DMS153 treated with DMSO at 0.1 percent for 48 hours (cell line): ENCODE results near the gene C17orf113.
"Not testable (repeated sequence)": the region's sequence is repeated elsewhere in the genome, so short reads cannot be mapped to it uniquely, and the experiment has no call there.

Source experiments
- DNase-seq: peaks from one replicate; lab custom pipeline; 2025; ENCODE audit not compliant: unreplicated experiment; lab: John Stamatoyannopoulos, UW

C17orf113 gene

DNA sequence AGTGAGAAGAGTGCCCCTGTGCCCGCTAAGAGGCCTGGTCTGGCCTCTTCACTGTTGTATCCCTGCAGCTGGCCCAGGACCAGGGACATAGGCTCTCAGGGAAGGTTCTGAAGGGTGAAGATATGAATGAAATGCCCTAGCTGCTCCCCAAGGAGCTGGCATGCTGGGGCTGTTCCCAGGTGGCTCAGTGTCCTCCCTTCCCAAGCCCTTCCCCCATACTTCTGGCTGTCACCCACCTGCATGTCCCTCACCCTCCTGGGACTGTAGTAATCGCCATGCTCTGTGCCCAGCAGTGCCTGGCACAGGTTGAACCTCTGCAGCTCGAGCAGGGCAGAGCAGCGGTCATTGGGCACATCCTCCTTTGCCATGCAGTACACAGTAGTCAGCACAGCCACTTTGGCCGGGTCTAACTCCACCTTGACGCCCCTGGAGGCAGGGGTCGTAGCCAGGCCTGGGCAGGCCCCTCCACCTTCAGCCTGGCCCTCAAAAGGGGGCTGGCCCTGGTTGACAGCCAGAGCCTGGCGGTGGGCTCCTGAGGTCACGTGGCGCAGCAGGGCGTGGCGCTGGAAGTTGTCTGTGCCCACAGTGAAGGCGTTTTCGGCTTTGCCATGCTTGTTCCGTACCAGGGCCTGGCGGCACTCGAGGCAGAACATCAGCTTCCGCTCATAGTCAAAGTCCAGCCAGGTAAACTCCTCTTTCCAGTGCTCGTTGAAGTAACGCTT is 7.6 kb downstream of the C17orf113 start:
- no peak for DNase-seq

DNA sequence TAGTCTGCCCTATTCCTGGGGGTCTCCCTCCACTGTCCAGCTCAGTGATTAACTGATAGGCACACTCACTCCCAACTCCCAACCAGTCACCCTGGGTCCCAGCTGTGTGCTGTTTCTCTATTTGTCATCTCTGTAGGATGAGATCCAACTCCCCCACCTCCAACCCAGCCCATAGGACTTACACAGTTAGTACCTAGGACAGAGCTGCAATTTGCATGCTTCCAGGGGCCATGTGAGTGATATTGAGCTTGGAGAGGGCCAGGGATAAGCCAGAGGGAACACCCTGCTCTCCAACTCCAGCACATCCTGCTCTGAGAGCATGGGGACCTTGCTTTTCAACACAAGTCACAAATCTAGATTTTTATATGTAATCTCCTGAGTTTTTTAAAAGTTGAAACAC is 8.8 kb downstream of the C17orf113 start:
- DNase-seq: no peak

GRCh38 chr17:42040818-42041217 is 9.6 kb downstream of the C17orf113 start:
- no peak for DNase-seq

DNA sequence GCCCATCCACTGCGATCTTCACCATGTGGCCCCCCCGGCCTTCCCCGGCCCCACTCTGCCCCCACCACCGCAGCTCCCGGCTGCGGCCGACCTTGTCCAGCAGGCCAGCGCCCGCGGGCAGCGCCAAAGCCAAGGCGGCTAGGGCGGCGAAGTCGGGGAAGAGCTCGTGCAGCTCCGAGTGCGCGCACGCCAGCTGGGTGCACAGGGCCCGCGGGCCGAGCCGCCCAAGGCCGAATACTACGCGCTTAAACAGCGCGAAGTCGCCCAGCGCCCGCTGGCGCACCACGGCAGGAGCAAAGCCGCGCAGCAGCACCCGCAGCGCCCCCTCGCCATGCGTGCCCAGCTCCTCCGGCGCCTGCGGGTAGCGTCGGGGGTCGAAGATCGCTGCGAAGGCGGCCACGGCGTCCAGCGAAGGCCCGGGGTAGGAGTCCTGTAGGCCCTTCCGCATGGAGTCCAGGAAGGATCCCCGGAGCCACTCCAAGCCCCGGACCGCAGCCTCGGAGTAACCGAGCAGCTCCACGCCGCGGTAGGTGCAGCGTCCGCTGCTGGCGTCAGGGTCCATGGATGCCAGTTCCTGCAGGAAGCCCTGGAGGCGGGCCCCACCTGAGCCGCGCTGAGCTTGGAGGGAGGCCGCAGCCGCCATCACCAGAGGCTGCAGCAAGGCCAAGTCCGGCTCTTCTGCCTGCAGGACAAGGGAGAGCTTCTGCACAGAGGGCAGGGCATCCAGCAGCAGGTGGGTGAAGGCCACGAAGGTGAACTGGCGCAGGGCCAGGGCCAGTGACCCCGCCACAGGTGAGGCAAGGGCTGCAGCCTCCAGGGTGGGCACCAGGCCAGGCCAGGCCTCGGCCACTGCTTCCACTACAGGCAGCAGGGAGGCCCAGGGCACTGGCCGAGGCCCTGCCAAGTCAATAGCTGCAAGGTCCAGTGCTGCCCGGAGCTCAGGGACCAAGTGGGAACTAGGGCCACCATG is 10.3 kb downstream of the C17orf113 start:
- DNase-seq: no peak

DNA sequence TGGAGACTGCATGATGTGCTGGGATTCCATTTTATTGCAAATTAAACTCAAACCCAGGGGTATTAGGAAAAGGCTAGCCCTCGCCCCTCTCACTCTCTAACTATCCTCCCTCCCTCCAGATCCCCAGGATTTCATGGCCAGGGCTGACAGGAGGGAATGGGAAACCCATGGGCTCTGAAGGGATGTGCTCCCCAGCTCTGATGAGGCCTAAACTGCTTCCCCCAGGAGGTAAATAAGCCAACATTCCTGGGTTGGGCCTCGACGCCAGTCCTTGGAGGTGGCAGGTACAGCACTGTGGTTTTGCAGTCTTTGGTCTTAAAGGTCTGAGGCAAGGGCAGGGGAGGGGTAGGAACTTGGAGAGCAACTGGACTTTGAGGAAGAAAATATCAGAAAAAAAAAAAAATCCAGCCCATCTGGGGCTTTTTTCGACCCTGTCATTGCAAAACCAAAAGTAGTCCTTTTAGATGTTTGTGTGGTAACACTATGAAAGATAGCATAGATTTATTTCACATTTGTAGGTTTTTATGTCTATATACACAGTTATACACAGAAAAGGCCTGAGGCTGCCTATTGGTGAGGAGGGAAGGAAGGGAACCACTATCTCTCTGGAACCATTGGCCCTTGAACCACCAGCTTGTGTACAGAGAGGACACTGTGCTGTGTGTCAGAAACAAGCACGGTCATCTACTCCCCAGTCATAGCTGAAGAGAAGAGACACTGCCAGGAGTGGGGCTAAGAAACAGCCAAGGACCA is 12.0 kb downstream of the C17orf113 start:
- DNase-seq: no peak

- no peak for DNase-seq
Observed at GRCh38 chr17:42034059-42034458, 16.3 kb downstream of the C17orf113 start.

- no peak for DNase-seq
Observed at GRCh38 chr17:42031584-42031983, 18.8 kb downstream of the C17orf113 start.

- DNase-seq: no peak
Observed at GRCh38 chr17:42028791-42029127, 21.6 kb downstream of the C17orf113 start.

DNA sequence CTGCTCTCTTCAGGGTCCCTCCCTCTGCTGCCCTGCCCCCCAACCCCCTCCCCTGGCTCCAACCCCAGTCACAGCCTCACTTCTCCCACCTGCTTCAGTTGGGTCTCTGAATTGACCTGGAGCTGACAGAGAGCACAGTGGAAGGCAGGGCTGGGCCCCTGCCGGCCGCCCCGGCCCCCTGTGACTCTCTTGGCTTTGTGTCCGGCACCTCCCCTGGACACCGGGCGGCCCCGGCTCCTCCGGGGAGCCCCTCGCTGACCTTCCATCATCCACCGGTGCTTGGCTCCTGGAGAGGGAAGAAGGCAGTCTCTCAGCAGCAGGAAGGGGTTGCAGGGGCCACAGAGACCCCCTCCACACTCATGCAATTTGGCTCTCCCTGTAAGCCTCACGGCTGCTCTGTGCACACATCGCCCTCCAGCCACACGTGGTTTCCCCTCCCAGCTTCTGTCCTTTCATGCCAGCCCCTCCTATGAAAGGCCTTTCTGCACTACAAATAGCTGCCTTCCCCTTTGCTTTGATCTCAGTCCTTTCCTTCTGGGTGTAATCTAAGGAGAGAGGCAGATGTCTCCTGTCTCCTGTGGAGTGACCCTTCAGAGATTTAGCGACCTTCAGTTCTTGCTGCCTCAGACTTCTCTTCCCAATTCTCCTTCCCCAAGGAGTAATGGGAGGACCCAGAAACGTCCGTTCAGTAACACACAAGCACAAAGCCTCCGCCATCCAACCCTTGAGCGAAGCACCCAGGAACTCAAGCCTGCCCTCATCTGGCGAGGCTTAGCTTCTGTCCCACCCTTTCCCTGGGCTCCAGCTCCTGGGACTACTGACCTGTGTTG is 22.2 kb downstream of the C17orf113 start:
- DNase-seq: no peak

GRCh38 chr17:42027590-42027889 is 22.9 kb downstream of the C17orf113 start:
- no peak for DNase-seq

GRCh38 chr17:42026857-42027589 is 23.4 kb downstream of the C17orf113 start:
- DNase-seq: no peak

GRCh38 chr17:42025936-42026335 is 24.5 kb downstream of the C17orf113 start:
- DNase-seq: no peak

DNA sequence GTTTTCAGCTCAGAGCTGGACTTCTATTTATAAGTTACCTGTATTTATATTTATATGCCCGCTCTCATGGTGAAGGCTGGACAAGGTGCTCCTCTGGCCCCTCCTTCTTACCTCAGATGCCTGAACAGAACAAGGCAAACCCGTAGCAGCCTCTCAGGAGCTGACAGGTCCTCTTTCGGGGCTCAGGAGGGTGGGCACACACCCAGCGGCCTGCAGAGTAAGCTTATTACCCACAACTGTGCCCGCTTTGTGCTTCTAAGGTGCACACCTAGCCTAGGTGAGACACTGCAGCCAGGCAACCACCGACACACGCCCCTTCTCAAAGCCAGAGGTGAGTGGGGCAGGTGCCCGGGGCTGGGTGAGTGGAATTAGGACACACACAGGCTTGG is 25.2 kb downstream of the C17orf113 start:
- no peak for DNase-seq

GRCh38 chr17:42023524-42024349 is 26.7 kb downstream of the C17orf113 start:
- no peak for DNase-seq

DNA sequence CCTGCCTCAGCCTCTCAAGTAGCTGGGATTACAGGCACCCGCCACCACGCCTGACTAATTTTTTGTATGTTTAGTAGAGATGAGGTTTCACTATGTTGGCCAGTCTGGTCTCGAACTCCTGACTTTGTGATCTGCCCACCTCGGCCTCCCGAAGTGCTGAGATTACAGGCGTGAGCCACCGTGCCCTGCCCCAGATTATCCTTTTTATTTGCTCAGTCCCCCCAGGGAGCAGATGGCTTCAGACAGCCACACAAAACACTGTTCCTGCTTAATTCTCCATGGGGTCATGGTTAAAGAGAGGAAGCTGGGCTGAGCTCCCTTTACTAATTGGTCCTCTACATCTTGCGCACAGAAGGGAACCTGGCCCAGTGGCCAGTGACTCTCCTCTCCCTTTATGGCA is 29.6 kb downstream of the C17orf113 start:
- not testable (repeated sequence) for DNase-seq

DNA sequence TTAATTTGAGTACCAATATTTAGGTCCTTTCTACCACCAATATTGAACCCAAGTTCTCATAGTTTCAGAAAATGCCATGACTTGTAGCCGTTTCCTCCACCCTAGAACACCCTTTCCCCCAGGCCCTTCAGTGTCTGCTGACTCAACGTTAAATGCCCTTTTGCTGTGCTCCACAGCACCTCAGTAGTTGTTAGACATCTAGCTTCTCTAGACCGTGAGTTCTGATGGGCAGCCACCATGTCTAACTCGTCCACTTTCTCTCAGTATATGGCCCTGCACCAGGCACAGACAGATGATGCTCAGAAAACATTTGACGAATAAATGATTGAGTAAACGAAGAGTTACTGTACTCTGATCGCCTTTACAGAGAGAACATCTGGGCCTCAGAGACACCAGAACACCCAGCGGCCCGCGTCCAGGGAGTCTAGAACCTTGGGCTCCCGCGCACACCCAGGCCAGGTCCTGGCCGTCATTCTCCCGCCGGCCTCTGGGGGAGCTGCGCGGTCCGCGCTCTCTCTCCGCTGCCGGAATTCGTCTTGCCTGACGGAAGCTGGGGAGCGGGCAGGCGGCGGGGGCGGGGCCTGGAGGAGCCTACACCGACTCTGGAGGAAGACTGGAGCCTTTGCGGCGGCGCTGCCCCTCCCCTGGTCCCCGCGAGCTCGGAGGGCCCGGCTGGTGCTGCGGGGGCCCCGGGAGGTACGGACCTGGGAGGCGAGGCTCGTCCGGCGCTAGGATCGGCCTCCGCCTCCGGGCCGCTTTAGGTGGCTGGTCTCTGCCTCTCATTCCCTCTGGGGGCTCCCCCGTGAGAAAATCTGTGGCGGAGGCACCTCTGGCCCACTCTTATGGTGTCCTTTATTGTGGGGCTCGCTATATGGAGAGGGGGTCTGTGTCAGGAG is 30.6 kb downstream of the C17orf113 start, which contains the start of gene NKIRAS2:
TSS of gene NKIRAS2 (plus strand) at position 582 of the 896 bp plus-strand sequence. CDS start 1,488 bp downstream, outside the sequence.
- peak; percentile 83 for DNase-seq

DNA sequence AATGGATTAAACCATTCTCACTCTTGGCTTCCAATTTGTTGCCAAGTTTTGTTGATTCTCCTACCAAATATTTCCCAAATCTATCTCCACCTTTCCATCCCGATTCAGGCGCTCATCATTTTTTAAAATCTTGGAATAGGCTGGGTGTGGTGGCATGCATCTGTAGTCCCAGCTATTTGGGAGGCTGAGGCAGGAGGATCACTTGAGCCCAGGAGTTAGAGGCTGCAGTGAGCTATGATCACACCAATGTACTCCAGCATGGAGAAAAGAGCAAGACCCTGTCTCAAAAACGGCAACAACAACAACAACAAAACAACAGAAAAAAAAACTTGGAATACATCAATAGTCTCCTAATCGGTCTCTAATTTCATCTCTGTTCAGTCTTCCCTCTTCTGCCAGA is 31.4 kb downstream of the C17orf113 start:
- DNase-seq: no peak

- DNase-seq: no peak
Observed at GRCh38 chr17:42018339-42018738, 32.1 kb downstream of the C17orf113 start.
